Heart left ventricle (tissue), 13 donors: ENCODE results near the gene MED27.

ENCODE experiments used
- POLR2A ChIP-seq, 2 donors: fragments of 450-650 bp; IDR thresholded peaks; one replicate each; pipeline ENCODE4 v1.6.1; 2017; ENCODE audit warnings: antibody characterized with exemption in 2 of 2, mild to moderate bottlenecking in 2 of 2, moderate library complexity in 2 of 2
- TF ChIP-seq, protein P1 (sequence below), 12 donors: fragments of 200-600 bp; sonication (generic) in 4 of 12; IDR thresholded peaks; one replicate each; pipeline versions ENCODE4 v1.5.0 to v1.8.0; 2018 to 2022; ENCODE audit warnings: antibody characterized with exemption in 12 of 12, mild to moderate bottlenecking in 5 of 12
- donor health status: ischemic (EF 13 %, LVEDD 7.1; RV severe dilation, severe dysfunction).
- donor health status: DM: no; HTN: yes; CAD: no.
- donor health status: DM: no; HTN: no; CAD: no.
- donor health status: ischemic (EF 25% LVEDD 6.9; RV normal size, moderate dysfunction).
- donor health status: ischemic (EF 25% LVEDD 5.7; RV mildly dilated, moderate dysfunction).
- donor health status: ischemic (EF 35%, LVEDD 5.7; RV mildly dilated, moderate dysfunction).
- donor health status: nonischemic (EF 11% LVEDD 7.7; RV severe dilation, severe dysfunction).
- donor health status: DM: yes; HTN: yes; CAD: no.
- donor health status: PGD.
- donor health status: ischemic (EF 29% LVEDD 5.4; RV normal size, mild dysfunction).
- donor health status: nonischemic (EF 23%, LVEDD 6.1; RV moderate dilation, normal function).

DNA sequence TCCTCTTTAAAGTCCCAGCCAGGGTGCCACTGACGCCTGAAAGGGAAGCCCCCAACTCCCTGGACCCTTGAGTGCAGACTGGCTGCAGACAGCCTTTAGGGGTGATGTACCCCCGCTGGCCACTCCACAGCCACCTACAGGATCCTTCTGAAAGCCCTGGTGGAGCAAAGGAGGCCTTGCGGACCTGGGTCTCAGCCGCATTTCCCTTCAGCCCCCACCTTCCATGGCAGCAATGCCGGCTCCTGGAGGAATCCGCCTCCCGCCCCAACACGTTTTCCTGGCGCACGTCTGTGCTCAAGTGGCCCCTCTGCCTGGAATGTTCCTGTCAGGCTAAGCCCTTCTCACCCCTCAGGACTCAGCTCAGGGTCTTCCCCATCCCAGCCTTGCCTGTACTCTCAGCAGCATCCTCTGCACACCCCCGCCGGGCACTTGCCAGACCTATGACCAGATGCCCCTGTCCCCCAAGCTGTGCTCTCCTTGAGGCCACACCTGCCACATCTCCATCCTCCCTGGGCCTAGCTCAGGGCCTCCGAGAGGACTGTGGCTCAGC lies 205.7 kb downstream of the MED27 start:
- TF ChIP-seq POLR2A (IDR thresholded peaks at IDR 0.05): no peak
- TF ChIP-seq, protein P1, sequence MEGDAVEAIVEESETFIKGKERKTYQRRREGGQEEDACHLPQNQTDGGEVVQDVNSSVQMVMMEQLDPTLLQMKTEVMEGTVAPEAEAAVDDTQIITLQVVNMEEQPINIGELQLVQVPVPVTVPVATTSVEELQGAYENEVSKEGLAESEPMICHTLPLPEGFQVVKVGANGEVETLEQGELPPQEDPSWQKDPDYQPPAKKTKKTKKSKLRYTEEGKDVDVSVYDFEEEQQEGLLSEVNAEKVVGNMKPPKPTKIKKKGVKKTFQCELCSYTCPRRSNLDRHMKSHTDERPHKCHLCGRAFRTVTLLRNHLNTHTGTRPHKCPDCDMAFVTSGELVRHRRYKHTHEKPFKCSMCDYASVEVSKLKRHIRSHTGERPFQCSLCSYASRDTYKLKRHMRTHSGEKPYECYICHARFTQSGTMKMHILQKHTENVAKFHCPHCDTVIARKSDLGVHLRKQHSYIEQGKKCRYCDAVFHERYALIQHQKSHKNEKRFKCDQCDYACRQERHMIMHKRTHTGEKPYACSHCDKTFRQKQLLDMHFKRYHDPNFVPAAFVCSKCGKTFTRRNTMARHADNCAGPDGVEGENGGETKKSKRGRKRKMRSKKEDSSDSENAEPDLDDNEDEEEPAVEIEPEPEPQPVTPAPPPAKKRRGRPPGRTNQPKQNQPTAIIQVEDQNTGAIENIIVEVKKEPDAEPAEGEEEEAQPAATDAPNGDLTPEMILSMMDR (IDR thresholded peaks at IDR 0.05): no peak
